Myocyte (in vitro differentiated cells): ENCODE results near the gene CDH22. TPM values are rescaled to one million over a fixed set of nuclear protein-coding genes. Genes with fewer than 3 reads are reported as not detected.

Experiments
- DNase-seq: peaks from one replicate; pipeline ENCODE4 v3.0.0-alpha.2; 2012; ENCODE audit warnings: low read depth
- total RNA-seq: library from RNA; depleted of rRNA; stranded (reverse); fragments of >200 nt; gene quantifications from 2 replicates; pipeline ENCODE4 v1.2.3, GENCODE V29; 2014

The CDH22 gene
- total RNA-seq, 1 donor from 2014 or later = not detected

DNA sequence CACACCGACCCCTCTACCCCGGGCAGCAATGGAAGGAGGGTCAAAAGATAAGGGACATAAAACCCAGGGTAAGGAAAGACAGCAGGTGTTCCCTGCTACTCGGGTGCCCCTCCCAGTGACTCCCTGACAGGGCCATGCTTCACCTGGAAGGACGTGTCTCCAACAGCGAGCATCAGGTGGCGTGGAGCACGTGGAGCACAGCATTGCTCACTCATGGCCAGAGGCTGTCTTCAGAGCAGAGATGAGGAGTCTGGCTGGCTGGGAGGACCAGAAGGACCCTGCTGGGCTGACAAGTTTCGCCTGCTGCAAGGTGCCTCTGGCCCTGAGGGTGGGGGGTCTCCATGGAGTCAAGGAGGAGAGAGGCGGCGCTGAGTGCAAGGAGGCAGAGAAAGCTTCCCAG lies 15.3 kb upstream of the CDH22 start:
- no peak for DNase-seq

DNA sequence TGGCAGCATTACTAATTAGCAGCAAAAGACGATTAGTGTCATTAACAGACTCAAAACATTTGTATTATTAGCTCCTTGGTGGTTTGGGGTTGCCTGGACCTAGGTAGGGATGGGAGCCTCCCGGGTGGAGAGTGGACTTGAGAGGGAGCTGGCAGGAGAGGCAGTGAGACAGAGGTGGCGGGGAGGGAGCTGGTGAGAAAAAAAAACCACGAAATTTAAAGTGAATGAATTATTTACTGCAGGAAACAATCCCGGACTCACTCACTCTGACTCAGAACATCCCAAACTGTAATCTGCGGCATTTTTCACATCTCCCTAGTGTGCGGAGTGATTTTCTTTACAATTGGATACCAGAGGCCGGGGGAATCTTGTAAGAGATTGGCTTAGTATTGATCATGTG lies 14.3 kb upstream of the CDH22 start:
- DNase-seq = no peak

DNA sequence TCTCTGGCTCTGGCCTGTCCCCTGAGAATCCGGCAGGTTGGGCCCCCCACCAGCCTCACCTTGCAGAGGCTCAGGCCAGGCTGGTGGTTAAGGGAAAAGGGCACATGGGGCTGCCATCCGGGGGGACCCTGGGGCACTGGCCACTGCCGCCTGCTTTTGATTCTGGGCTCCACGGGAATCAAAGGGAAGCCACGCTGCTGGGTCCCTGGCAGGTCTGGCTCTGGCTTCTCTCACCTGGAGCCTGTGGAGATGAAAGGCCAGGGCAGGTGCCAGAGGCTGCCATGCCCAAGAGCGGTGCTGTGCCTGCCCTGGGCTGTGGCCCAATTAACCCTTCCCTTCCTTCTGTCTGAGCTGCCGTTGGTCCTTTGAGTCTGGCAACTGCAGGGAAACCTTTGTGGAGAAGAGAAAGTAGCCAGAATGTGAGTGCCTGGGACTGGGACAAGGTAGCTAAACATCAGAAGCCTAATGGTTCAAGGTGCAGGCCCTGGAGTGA lies 9.4 kb upstream of the CDH22 start:
- no peak for DNase-seq

DNA sequence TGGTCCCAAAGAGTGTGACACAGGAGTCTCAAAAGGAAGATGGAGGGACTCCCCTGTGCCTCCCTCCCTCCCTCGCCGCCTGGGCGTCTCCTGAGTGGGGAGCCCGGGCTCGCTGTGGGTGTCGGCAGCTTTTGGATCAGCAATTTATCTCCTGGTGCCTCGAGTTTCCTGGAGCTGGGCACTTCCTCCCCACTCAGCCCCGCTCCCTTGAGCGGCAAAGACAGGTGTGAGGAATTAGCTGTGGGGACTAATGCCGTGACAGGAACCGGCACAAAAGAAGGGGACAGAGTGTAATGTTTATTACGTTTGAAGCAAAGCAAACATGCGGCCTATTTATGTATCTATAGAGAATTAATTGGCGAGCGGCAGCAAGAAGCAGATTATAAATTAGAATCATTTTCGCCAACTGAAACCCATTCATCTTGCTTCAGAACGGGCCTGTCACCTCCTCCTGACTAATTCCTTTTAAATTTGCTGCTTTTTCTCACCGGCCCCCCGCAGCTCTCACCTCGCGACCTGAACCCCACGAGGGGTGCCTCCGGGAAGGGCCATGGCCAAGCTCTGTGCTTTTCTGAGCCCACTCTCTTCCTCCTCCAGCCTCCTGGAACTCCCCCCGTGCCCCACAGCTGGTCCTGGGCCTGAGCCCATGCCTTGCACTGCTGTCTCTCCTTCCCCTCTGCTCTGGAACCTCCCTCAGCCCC lies 8.8 kb upstream of the CDH22 start:
- peak; percentile 64 for DNase-seq

DNA sequence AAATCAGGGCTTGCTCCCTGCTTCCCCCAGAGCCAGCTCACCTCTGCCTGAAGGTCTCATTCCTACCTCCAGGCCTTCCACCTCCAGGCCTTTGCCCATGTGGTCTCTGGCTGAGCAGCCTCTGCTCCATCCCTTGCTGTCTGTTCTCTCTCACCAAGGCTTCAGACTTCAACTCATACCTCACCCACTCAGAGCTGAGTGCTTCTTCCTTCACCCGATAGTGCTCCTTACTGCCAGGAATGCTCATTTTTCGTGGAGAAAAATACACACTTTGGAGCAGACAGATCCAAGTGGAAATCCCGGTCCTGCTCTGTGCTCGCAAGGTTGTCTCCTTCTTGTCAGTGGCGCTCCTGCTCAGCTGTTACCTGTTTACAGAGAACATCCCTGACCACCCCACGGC lies 7.0 kb upstream of the CDH22 start:
- no peak for DNase-seq

DNA sequence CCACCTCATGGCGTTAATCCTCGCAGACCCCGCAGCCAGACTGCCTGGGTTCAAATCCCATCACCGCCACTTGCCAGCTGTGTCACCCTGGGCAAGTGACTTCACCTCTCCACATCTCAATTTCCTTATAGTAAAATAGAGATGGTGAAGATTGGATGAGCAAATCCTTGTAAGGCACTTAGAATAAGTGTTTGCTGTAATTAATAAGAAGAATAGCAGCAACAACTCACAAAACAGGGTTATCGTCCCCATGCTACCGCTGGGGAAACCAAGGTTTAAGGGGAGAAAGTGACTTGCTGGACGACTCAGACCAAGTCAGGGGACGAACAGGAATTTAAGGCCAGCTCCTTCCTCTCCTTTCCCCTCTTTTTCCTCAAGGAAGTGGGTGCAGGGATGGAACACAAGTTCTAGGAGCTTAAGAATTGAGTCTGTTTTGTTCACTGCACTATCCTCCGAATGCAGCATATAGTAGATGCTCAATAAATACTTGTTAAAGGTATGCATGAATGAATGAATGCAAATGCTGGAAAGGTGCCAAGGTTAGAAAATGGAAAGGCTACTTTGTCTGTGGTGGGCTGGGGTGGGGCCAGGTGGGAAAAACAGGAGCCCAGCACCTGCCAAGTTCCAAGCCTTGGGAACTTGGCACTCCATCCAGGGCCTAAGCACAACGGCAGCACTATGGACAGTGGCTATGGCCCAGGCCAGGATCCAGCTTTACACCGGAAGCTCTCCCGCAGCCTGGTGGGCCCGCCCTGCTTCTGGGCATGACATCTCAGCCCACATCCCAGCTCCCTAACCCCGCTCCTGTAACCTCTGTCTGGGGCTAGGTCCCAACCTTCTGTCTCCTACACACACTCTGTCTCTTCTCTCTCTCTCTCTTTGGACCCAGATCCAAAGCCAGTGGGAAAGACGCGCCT lies 4.9 kb upstream of the CDH22 start:
- no peak for DNase-seq

DNA sequence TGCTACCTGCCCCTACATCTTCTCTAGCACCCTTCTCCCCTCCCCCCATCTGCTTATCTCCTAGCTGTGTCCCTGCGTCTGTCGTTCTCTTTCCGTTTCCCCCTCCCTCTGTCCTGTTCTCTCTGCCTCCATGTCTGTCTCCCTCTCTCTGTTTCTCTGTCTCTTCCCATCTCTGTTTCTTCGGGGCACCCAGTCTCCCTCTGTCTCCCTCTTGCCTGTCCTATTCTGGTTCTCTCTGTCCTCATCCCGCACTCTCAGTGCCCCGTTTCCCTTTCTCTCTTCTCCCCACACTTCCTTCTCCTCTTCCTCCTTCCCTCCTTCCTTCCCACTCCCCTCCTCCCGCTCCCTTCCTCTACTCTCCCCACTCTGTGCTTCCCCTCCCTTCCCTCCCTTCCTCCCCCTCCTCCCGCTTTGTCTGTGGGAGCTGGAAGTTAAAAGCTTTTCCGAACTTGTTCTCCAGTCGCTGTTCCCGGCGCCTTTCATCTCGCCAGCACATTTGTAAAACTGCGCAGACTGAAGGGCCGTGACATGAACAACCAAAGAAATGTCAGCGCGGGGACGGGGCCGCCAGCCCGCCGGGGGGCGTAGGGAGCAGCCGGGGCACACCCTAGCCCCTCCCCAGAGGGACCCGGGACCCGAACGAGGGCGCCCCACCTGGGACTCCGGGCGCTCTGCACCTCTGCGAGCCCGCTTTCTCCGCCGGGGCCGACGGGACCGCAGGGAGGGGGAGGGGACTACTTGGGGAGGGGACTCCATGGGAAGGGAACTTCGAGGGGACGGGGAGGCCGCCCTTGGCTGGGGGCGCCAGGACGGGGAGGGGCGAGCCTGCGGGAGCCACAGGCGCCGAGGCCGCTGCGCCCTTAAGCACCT lies 4.0 kb upstream of the CDH22 start:
- no peak for DNase-seq

DNA sequence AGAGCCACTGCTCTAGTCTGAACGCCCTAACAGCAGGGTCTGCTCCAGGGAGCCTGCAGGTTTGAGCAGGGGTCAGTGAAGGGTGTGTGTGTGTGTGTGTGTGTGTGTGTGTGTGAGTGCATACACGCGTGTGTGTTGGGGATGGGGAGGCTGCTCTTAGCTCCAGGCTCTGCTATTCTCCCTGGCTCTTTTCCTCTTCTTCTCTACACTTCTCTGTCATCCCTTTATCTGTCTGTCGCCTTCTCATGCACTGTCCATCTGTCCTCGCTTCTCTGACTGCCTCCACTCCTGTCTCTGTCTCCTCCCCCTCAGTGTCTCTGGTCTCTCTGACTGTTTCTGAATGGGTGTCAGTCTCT lies 3.4 kb upstream of the CDH22 start:
- DNase-seq = no peak

DNA sequence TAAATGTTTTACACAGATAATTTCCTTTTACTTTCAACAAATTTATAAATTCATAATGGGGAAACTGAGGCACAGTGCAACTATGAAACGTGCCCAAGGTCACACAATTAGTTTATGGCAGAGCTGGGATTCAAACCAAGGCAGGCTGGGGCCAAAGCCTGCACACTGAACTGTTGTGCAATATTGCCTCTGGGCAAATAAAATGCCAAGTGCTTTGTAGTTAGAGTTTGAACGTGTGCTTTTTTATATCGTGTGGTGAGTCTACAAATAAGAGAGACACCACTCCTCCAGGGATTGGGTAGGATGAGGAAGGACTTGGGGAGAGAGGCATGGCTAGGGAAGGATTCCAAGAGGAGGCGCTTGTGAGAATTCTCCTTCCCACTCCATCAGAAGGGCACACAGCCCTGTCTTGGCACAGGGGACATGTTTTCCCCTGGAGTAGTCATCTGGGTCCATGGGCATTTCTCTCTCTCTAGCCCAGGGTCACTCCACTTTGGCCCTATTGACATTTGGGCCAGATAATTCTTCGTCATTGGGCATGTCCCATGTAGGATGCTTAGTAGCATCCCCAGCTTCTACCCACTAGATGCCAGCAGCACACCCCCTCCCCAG lies 2.8 kb upstream of the CDH22 start:
- no peak for DNase-seq

DNA sequence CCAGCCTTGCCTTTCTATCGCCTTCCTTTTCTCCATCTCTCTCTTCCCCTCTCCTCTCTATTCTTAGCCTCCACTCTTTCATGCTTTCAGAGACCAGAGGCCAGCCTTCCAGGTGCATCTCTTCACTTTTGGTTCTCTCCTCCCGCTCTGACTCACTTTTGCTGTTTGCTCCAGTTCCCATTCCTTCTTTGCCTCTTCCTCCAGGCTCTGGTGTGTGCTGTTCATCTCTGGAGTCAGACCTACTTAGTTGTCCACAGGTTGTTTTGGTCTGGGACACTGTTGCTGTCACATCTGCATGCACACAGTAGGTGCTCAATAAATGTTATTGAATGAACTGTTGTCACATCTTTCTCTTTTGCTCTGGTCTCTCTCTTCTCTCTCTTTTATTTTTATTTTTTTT lies 1.6 kb upstream of the CDH22 start:
- no peak for DNase-seq

DNA sequence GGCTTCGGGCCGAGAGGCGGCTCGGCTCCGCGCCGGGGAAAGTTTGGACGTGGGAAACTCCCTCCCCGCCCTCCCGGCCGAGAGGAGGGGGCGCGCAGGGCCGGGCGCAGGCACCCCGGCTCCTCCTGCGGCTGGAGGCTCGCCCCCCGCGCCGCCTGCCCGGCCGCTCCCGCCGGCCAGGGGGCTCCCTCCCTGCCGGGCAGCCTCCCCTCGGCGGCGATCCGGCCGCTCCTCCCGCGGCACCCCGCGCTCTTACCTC lies 370 bp downstream of the CDH22 start:
- DNase-seq = no peak

DNA sequence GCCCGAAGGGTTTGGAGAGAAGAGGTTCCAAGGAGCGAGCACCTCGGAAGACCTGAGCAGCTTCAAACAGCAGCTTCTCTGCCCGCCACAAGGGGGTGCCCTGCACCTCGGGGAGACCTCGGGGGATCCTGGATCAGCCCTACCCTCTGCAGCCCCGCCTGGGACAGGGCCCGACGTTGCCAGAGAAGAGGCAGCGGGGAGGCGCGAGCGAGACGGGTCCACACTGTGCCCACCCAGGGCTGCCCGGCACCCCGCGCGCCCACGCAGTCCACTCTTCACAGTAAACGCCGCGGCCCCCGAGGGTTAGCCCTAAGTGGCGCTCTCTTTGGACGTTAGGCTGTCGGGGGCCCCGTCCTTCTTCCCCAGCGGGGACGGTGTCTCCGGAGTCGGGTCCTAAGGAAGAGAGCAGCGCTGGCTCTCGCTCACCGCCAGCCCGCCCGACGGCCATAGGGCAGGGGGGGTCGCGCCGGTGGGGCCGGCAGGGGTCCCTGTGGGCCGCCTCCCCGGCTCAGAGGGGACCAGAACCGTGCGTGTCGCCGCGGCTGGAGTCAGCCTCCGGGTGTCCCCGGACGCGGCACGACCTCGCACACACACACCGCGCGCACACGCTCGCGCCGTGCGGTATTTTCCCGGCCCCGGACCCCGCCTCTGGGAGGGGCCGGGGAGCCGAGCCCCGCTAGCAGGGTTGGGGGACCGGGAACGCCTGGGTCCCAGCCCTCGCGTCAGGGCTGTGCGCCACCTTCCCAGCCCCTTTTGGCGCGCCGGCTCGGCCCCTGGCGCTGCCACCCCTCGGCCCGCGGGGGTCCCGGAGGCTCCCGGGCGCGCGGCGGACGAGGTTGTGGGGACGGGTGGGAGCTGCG lies 929 bp downstream of the CDH22 start:
- peak; percentile 29 for DNase-seq

DNA sequence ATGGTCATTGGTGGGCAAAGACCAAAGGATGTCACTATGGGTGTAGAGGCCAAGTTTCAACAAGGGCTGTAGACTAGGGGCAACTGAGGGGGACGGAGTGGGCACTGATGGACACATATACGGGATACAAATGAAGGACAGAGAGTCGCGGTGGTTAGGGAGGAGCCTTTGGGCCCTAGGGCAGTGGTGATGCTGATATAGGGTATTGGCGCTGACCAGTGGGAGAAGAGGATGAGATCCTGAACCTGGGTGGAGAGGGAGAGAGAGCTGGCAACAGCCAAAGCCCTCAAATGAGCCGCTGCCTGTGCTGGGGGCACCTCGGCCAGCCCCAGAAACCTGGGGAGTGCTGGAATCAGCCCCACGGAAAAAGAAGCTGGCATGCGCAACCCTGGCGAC lies 1.6 kb downstream of the CDH22 start:
- DNase-seq = no peak

DNA sequence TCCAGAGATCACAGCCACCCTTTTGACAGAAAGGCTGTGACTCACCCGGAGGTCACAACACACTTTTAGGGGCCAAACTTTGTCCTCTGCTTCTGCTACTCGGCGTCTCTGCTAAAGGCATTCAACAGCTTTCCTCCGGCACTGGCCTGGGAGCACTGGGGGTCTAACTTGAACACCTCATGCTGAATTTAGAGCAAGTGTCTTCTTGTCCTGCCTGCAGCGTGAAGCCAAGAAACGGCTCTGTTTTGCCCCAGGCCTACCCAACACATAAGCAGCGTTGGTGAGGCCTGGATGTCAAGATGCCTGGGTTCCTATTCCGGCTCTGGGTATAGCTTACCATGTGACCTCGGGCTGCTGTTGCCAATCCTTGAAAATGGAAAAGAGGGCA lies 2.3 kb downstream of the CDH22 start:
- DNase-seq = no peak

DNA sequence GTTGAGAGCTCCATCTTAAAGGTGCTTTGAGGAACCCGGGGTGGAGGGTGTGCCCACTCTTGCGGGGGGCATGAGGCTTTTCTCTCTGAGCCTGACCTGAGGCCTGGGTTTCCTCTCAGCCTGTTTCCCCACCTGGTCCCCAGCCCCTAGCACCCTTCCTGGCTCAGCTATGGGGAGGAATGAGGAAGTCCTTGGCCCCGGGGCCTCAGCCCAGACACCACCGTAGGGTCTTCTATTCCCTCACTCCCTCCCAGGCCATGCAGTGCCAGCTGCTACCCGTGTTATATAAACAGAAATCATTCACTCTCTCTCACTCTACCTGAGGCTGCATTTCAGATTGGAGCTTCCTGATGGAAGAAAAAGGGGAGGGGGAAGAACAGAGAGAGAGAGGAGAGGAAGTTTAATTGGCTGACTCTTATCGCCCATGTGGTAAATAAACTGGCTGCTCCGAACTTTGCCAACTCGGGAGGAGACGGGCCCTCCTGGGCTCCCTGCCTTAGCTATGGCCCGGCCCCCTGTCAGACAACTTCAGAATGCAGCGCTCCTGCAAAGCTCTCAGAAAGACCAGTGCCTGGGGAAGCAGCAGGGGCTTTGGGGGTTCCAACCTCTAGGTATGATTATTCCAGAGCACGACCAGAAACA lies 2.8 kb downstream of the CDH22 start:
- no peak for DNase-seq

DNA sequence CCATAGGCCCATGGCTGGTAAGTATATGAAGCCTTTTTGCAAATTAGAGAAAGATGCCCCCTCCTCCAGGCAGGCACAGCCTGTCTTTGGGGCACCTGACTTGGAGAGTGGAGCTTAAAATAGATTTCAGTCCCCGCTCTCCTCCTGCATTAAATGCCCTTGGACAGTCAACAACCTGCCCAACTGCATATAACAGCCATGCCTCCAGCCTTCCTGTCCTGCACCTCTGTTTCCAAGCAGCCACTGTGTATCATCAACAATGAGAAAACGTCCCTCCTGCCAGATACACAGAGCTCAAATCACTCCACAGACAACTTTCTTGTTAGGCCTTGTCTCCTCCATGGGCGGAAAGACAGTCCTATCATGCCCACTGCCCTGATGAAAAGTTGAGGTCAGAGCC lies 3.4 kb downstream of the CDH22 start:
- DNase-seq = no peak

DNA sequence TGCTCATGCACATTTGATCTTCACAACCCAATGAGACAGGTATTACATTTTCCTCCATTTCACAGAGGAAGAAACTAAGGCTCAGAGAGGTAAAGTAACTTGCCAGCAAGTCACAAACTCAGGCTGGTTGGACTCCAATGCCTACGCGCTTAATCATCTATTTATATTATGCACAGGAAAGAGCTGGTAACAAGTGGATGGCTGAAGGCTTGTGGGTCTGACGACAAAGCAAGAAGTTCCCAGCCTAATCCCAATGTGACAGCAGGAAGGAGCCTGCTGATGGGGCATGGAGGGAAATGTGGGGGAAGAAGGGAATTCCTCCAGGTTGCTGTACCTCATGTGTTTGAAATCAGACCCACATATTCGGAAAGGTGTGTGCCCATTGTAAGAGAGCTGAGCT lies 3.9 kb downstream of the CDH22 start:
- DNase-seq = no peak

DNA sequence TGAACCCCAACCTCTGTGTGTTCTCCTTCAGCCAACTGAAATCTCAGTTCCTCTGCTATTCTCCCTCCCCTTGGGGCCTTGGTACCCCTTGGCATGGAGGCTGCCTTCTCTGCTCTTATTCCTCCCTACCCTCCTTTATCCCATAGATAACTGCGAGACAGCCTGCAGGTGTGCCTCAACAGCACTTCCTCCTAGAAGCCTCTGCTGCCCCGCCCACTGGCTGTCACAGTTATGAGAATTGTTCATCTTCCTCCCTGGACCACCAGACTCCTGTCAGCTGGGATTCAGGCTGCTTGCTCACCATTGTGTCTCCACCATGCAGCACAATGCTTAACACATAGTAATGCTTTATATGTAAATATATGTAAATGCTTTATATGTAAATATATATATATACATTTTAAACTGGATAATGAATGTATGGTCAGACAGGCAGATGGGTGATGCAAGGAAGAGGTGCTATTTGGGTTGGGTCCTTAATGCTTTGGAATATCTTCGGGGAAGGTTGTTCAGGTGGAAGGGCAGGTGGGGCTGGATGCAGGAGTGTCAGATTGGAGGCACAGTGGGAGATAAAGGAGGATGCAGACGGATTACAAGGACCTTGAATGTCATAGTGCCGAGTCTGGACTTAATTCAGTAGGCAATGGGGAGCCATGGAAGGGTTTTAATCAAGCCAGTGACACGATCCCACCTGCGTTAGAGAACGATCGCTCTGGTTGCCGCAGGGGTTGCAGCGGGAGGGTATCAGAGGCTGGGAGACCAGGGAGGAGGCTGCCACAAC lies 4.9 kb downstream of the CDH22 start:
- no peak for DNase-seq

DNA sequence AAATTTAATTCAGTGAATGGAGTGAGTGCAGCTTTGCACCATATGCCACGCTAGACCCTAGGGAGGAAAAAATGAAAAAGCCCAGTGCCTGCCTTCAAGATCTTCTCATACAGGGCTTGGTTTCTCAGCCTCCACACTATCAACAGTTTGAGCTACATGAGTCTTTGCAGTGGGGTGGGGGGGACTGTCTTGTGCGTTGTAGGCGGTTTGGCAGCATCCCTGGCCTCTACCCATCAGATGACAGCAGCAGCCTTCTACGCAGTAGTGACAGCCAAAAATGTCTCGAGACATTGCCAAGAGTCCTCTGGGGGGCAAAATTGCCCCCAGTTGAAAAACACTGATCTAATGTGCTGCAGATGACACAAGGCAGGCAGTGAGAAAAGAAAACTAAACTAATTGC lies 6.2 kb downstream of the CDH22 start:
- DNase-seq = no peak
